Fibroblast of villous mesenchyme (primary cell): ENCODE measurements around the gene C15orf62. TPM values are rescaled to one million over a fixed set of nuclear protein-coding genes. Genes with fewer than 3 reads are reported as not detected.

Experiments used
- DNase-seq: peaks from one replicate; pipeline ENCODE4 v3.0.0-alpha.2; 2010; ENCODE audit warnings: low read depth
- H3K4me3 ChIP-seq: 2 replicates; pipeline ENCODE4 v1.5.1; 2011; ENCODE audit warnings: low read depth, mild to moderate bottlenecking, low read length
- small RNA-seq: library from RNA; depleted of rRNA; stranded (forward); fragments of <200 nt; gene quantifications from one replicate; pipeline ENCODE3, GENCODE V24; 2012
- total RNA-seq: library from RNA; depleted of rRNA; stranded (reverse); fragments of >200 nt; gene quantifications from 2 replicates; pipeline ENCODE4 v1.2.3, GENCODE V29; 2012
- TF ChIP-seq, protein P1 (sequence below): IDR thresholded peaks from 2 replicates; pipeline ENCODE4 v1.5.1; 2012; ENCODE audit warnings: low read depth, mild to moderate bottlenecking, low read length; ENCODE audit not compliant: insufficient read depth

Gene C15orf62
- total RNA-seq, 1 donor = not detected

DNA sequence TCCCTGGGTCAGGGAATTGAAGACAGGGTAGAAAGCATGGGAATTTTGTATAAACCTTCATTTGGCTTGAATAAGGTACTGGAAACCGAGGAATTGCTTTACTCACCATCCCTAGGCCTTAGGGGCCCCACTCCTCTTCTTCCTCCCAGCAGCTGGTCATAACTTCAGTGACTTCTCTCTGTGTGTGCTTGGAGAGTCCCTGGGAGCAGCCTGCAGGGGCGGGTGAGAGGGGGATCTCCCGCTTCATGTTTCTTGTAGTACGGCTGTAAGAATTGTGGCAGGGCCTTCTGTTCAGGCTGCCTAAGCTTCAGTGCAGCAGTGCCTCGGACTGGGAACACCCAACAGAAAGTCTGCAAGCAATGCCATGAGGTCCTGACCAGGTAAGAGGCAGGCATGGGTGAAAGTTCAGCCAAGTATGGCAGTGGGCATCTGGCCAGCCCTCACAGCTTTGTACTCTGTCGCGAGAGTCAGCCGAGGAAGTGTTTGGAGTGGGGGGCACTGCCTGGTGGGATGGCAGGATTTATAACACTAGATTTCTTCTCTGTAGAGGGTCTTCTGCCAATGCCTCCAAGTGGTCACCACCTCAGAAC is 39.2 kb downstream of the C15orf62 start:
- DNase-seq = no peak
- no peak overlapping the region for H3K4me3 ChIP-seq
- TF ChIP-seq, protein P1, sequence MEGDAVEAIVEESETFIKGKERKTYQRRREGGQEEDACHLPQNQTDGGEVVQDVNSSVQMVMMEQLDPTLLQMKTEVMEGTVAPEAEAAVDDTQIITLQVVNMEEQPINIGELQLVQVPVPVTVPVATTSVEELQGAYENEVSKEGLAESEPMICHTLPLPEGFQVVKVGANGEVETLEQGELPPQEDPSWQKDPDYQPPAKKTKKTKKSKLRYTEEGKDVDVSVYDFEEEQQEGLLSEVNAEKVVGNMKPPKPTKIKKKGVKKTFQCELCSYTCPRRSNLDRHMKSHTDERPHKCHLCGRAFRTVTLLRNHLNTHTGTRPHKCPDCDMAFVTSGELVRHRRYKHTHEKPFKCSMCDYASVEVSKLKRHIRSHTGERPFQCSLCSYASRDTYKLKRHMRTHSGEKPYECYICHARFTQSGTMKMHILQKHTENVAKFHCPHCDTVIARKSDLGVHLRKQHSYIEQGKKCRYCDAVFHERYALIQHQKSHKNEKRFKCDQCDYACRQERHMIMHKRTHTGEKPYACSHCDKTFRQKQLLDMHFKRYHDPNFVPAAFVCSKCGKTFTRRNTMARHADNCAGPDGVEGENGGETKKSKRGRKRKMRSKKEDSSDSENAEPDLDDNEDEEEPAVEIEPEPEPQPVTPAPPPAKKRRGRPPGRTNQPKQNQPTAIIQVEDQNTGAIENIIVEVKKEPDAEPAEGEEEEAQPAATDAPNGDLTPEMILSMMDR = no peak

- TF ChIP-seq, protein P1 = no peak
- no peak for DNase-seq
Observed at GRCh38 chr15:40812721-40813425, 43.1 kb downstream of the C15orf62 start.

DNA sequence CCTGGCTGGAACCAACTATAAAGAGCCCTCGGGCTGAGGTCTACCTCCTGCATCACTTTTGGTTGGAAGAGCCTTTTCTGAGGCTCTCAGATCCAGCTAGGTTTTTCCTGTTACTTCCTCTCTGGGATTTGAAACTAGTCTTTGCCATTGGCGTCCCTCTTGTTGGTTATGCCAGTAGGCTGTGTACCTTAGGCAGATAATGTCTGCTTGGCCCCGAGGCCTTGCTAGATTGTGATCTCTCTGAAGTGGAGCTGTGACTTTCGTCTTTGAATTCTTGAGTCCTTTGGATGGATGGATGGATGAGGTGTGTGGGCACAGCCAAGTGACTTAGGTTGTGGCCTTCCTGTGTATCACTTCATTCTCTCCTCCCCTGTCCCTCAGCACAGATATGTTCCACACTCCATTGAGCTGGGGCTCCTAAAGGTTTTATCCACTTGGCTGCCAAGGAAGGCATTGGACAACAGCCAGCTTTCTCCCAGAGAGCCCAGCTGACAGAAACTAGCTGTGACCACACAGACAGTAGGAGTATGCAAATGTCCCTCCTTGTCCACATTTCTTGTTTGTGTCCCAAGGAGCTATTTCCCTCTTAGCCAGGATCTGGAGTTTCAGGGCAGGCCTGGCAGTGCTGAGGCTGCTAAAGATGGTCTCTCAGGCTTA is 45.4 kb downstream of the C15orf62 start:
- no peak for DNase-seq
- TF ChIP-seq, protein P1 = no peak
- no peak overlapping the region for H3K4me3 ChIP-seq

More at GRCh38 chr15:40812721-40813425, 43.1 kb downstream of the C15orf62 start:
- H3K4me3 ChIP-seq = no peak overlapping the region

GRCh38 chr15:40819048-40819447 is 49.3 kb downstream of the C15orf62 start:
- DNase-seq = no peak
- TF ChIP-seq, protein P1 = no peak
- no peak overlapping the region for H3K4me3 ChIP-seq

- TF ChIP-seq, protein P1 = no peak
- DNase-seq = no peak
- H3K4me3 ChIP-seq = no peak overlapping the region
Observed at GRCh38 chr15:40821195-40821594, 51.4 kb downstream of the C15orf62 start.

Small RNA genes within 50 kb of the gene (small RNA-seq; reads per million reads assigned to genes)
- not detected for gene SUMO2P15

Other genes starting within 250 kb of the C15orf62 start
- 11.9 and 20.7 TPM in 2 replicates for gene CCDC32, start 204.9 kb upstream of the C15orf62 start, total RNA-seq
- 11.2 and 11.9 TPM in 2 replicates for gene RPUSD2, start 200.7 kb upstream of the C15orf62 start, total RNA-seq
- 12.9 and 22.9 TPM in 2 replicates for gene KNL1, start 175.7 kb upstream of the C15orf62 start, total RNA-seq
- gene RAD51, start 74.8 kb upstream of the C15orf62 start, total RNA-seq = 3.5 and 4.2 TPM in 2 replicates
- 17.3 and 17.4 TPM in 2 replicates for gene RMDN3, start 14.7 kb upstream of the C15orf62 start, total RNA-seq
- gene GCHFR, start 5.9 kb upstream of the C15orf62 start, total RNA-seq = 2.6 and 2.9 TPM in 2 replicates
- gene ZFYVE19, start 37.1 kb downstream of the C15orf62 start, total RNA-seq = 17.3 and 21.6 TPM in 2 replicates
- gene DNAJC17, start 37.5 kb downstream of the C15orf62 start, total RNA-seq = 24.5 and 30.7 TPM in 2 replicates
- gene PPP1R14D, start 58.7 kb downstream of the C15orf62 start, total RNA-seq = not detected in 2 replicates
- gene SPINT1, start 74.1 kb downstream of the C15orf62 start, total RNA-seq = 0.32 and 0.43 TPM in 2 replicates
- gene RHOV, start 104.3 kb downstream of the C15orf62 start, total RNA-seq = under 0.01 TPM in 1 of 2 replicates, not detected in the other
- gene VPS18, start 124.5 kb downstream of the C15orf62 start, total RNA-seq = 48.8 and 62.2 TPM in 2 replicates
- gene DLL4, start 159.4 kb downstream of the C15orf62 start, total RNA-seq = 5.5 and 6.0 TPM in 2 replicates
- gene CHAC1, start 183.5 kb downstream of the C15orf62 start, total RNA-seq = 13.4 and 62.2 TPM in 2 replicates